ENCODE results near the gene C2CD3.

The C2CD3 gene

DNA sequence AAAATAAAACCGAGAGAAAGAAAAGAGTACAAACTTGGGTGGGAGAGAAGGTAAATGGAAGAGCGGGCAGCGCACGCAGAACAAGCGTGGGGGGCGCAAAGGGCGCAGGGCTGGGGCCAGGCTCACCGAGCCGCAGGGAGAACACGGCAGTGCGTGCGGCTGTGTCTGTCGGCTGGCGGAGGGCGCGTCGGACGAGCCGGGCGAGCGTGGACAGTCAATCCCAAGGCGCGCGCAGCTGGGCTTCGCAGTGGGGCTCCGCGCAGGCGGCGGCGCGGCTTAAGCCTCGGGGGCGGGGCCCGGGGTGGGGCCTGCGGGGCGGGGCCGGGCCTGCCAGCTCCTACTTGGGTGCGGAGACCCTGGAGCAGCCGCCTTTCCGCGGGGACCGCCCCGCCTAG lies 188.2 kb downstream of the C2CD3 start, which contains the start of gene UCP2:
Gene UCP2 (minus strand): TSS at position 249 of the 395 bp plus-strand sequence. CDS start 4,465 bp downstream, outside the sequence.
- peak; percentile 70 to 90 (median 72) for DNase-seq (ENCODE audit: low read depth in 3 of 3)

DNA sequence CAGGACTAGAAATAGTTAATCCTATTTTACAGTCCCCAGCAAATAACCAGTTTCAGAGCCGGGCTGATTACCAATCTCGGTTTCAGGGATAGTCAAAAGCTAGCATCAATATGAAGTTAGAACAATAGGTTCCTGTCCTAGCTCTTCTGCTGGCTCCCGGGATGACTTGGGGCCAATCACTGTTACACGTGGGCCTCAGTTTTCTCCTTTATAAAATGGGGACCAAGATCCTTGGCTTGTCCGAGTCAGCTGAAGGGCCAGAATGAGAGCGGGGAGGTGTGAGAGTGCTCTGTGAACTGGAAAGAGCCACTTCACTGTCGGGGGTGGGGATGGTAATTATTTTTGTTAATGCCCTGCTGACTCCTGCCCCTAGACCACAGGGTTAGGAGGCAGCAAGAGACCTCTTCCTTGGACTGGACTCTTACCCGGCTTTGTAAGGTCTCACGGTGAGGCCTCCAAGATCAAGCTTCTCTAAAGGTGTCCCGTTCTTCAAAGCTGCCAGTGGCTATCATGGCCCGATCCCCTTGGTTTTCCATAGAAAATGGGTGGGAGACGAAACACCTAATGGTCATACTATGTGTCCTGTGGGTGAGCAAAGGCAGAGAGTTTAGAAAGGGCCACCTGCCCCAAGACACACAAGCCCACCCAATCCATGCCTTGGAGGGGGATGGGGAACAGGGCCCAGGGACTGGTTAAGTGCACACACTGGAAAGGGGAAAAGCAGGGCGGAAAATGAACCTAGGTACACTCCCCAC lies 189.6 kb downstream of the C2CD3 start:
- DNase-seq (ENCODE audit: low read depth in 3 of 3): no peak

DNA sequence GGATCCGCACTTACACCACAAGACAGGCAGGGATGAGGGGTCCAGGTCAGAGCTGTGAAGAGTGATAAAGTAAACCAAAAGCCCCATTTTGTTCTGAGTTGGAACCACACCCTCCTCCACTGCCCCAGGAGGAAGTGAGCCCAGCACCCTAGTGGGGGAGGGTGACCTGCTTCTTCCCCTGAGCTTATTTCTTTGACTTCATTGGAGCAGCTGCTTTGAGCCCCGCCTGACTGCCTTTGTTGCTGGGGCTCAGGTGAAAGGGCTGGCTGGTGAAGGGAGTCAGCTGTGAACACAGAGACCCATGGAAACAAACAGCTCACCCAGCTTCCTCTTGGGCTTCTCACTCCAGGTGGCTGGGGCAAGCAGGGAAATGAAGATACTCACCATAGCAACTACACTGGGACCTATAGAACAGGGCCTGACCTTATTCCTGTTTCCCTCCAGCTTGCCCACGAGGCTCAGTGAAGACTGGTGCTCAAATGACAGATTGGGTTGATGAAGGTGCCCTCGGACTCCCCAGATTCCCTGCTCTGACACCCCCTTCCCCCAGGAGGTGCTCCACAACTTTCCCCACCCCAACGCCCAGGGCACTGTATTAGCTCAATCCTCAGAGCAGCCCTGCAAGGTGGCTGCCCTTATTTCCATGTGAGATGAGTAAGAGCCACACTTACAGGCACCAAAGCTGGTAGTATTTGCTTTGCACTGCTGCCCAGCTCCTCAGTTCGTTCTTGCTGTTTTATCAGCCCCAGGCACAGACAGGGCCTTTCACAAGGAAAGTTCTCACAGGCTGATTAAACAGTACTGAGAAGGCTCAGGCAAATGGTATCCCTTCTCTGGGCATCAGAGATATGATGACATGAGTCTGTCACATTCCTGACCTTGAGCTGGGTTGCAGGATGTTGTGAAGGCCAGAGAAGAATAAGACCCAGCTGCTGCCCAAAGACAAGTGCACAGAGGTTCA lies 190.5 kb downstream of the C2CD3 start:
- peak; percentile 41 to 62 (median 49) for DNase-seq (ENCODE audit: low read depth in 3 of 3)

DNA sequence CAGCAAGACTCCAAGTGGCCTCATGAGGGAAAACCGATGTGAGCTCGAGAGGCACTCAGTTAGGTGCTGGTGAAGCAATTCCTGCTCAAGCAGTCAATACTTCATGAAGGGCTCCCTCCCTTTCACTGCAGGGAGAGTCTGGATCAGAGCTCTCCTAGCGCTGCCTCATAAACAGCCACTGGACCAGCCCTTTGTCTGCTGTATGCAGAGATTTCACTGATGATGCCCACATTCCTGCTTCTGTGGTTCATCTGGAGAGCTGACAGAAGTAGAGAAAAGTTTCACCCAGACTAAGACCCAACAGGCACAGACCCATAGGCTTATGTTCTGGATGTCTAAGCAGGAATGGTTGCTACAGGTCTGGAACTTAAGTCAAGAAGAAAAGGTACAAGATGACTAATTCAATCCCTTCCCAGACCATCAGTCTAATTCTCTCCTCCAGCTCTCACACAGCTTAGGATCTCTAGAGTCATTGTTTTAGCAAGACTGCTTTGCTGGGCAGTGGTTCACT lies 192.2 kb downstream of the C2CD3 start:
- DNase-seq (ENCODE audit: low read depth in 3 of 3): no peak

DNA sequence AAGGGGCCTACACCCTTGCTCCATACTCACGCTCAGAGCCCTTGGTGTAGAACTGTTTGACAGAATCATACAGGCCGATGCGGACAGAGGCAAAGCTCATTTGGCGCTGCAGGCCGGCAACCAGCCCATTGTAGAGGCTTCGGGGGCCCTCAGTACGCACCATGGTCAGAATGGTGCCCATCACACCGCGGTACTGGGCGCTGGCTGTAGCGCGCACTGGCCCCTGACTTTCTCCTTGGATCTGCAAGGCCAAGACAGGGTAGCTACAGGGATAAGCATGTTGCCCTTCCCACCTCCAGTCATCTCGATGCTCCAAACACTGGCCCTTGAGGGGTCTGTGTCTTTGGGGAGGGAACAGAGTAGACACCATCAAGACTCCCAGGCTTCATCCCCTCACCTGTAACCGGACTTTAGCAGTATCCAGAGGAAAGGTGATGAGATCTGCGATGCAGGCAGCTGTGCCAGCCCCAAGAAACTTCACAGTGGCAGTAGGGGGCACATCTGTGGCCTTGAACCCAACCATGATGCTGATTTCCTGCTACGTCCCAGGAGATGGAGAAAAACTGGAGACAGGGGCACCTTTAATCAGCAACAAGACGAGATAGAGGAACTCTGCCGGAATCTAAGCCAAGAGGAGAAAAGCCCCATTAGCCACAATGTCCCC lies 192.8 kb downstream of the C2CD3 start:
- DNase-seq (ENCODE audit: low read depth in 3 of 3): no peak

DNA sequence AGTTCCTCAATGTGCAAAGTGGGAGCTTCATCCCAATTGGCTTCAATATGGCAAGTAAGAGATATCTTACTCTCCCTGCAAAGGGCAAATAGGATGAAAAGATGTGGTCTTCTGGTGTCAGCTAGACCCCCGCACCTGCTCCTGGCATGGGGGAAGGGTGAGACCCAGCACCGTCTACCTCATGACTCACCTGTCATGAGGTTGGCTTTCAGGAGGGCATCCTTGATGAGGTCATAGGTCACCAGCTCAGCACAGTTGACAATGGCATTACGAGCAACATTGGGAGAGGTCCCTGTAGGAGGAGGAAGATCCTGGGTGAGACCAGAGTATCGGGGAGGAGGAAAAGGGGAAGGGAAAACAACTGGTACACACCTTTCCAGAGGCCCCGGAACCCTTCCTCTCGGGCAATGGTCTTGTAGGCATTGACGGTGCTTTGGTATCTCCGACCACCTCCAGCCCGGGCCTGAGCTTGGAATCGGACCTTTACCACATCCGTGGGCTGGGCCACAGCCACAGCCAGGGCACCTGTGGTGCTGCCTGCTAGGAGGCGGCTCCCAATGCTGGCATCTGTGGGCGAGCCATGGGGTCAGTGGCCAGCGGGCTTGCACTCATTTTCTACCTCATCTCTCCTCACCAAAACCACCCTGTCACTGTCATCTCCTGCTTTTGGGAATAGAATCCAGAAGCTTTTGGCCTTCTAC lies 194.2 kb downstream of the C2CD3 start:
- no peak for DNase-seq (ENCODE audit: low read depth in 3 of 3)

DNA sequence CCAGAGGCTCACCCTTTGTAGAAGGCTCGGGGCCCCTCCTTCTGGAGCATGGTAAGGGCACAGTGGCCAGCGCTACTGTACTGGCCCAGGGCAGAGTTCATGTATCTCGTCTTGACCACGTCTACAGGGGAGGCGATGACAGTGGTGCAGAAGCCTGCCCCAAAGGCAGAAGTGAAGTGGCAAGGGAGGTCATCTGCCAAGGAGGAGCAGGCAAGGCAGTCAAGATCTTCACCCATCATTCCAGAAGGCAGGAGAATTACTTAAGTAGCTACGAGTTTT lies 195.4 kb downstream of the C2CD3 start:
- no peak for DNase-seq (ENCODE audit: low read depth in 3 of 3)

DNA sequence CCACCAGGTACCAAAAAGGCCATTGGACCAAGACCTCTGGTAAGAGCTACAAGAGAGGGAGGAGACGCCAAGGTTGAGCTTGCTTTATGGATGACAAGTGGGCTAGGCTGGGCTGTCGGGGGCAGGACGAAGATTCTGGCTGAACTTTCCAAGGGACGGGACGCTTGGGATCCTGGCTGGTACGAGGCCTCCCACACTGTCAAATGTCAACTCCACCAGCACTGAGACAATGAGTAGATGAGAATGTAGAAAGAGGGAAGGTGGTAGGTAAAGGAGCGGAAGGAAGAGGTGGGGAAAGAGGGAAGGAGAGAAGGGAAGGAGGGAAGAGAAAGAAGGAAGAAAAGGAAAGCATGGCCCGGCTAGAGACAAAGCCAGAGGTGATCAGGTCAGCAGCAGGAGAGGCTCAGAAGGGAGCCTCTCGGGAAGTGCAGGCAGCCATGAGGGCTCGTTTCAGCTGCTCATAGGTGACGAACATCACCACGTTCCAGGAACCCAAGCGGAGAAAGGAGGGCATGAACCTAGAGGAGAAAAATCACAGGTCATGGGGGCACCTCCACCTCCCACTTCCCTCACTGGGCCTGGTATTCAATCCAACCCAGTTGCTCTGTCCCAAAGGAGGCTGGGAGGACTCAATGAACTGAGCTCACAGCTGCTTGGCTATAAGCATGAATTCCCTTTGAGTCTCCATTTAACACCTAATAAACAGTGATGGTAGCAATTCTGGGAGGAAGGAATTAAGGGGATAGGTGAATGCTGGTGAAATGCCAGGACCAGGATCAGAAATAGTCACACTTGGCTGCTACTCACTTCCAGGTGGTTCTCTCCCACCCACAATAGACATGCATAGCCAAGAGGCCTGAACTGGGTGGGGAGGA lies 196.0 kb downstream of the C2CD3 start:
- DNase-seq (ENCODE audit: low read depth in 3 of 3): no peak

DNA sequence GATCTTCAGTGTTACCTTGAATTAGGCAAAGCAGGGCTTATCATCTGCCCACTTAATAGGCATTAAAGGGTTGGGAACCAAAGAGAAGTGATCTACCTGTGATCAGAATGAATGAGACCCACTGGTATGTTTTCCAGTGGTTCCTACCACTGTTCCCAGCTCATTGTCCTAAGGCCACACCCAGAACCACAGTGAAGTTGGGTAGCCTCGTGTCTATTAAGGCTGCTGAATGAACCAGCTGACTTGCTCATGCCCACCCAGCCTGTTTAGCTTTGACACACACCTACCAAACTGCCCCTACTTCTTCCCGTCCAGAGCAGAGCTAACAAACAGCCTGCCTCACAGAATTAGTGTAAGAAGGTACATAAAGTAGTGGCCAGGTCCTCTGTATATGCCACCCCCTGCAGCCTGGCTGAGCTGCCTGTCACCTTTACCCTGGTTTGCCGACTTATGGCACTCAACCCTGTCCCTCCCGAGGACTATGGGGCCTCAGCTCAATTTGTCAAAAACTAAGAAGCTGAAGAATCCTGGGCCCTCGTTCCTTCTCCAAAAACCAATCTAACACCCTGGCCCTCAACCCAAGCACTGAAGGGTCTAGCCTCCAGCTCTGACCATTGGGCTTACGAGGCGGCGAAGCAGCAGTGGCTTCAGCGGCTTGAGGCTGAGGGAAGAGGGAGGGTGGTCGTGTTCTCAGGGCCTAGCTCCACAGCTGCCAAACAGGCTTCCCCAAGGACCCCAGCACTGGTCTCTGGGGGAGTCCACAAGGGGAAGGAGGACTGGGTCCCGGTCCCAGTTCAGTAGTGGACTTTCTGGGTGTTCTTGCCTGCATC lies 198.0 kb downstream of the C2CD3 start:
- no peak for DNase-seq (ENCODE audit: low read depth in 3 of 3)

DNA sequence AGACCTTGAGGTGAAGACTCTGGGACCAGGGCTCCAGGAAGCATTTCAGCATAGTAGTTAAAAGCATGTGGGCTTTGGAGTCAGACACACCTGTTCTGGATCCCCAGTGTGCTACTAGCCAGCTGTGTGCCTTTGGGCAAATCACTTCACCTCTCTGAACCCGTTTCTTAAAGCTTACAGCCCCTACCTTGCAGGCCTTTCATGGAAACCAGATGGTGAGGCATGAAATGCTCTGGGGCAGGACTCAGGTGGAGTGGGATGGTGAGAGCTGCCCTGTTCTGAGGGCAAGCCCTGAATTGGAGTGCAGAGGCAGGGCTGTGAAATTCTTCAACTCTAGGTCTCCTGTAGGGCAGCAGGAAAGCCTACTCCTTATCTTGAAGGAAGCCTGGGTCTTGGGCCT lies 198.6 kb downstream of the C2CD3 start:
- DNase-seq (ENCODE audit: low read depth in 3 of 3): no peak

DNA sequence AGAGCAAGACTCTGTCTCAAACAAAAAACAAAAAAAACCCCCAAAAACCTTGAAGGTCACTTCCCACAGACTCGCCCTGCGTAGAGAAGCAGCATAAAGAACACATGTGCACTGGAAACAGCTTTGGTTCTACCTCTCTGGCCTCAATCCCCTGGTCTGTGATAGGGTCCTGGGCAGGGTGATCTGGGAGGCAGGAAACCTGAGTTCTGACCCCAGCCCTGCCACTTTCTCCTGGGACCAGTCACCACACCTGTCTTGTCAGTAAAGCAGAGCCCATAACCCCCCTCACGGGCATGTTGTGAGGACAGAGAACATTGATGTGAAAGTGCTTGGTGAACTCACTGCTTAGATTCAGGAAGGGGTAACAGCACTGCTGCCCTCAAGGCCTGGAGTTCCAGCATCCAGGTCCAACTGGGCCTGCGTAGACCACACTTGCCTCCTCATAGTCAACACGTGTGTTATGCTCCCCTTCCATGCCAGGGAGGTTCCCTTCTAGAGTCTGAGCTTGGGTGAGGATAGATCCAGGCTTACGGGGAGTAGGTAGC lies 199.6 kb downstream of the C2CD3 start:
- no peak for DNase-seq (ENCODE audit: low read depth in 3 of 3)

DNA sequence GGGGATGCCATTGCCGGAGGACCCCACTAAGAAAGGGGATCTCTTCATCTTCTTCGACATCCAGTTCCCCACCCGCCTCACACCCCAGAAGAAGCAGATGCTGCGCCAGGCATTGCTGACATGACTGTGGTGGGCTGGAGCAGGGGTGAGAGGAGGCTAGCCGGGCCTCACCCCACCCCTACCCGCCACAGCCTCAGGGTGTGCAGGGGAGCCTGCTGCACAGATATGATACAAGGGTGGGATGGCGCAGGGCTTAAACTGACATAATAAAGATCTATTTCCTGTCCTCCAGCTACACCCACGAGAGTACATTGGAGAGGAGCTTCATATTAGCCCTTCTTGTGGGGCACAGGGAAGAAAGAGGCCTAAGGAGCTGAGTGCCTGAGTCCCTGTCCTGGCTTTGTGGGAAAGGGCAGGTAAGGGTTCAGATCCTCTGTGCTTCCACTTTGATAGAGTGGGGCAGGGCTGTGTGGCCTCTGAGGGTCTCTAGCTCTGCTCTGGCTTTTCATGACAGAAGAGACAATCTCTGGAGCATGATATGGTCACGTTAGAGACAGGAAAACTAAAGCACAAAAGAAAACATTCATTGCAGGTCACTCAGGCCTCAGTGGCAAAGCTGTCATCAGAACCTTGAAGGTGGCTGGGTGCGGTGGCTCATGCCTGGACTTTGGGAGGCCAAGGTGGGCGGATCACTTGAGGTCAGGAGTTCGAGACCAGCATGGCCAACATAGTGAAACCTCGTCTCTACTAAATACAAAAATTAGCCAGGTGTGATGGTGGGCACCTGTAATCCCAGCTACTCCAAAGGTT lies 200.6 kb downstream of the C2CD3 start:
- no peak for DNase-seq (ENCODE audit: low read depth in 3 of 3)

DNA sequence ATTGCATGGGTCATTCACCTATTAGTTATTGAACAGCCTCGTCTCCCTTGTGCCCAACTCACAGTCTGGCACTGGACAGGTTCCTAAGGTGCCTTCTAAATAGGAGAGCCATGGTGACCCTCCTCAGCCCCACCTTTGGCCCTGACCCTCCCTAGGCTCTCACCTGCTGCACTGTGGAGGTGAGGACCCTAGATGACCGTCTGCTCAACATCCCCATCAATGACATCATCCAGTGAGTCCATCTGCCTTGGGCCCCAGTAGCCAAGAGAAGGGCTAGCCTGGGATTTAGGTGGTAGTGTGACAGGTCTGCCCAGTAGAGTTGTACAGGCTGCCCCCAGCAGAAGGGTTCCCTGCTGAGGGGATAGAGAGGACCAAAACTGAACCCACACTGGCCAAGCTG lies 201.7 kb downstream of the C2CD3 start:
- no peak for DNase-seq (ENCODE audit: low read depth in 3 of 3)

DNA sequence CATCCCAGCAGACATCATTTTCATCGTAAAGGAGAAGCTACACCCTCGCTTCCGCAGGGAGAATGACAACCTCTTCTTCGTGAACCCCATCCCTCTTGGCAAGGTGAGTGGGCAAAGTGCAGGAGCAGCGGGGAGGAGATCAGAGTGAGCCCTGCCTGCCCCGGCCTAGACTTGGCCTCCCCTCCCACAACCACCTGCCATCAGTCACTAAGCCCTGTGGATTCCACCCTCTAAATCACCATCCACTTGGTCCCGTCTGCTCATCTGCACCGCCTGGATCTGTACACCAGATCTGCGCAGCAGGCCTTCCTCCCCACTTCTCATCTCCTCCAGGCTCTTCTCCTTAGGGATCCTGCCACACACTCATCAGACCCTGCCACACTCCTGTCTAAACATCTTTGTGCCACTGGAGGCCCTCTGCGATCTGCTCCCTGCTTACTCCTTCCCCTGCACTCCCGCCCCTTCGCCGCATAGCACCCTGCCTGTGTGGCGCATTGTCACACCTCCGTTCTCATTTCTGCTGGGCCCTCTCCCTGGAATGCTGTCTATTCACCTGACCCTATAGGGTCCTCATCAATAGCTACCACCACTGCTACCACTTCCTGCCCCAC lies 202.3 kb downstream of the C2CD3 start:
- DNase-seq (ENCODE audit: low read depth in 3 of 3): no peak

DNA sequence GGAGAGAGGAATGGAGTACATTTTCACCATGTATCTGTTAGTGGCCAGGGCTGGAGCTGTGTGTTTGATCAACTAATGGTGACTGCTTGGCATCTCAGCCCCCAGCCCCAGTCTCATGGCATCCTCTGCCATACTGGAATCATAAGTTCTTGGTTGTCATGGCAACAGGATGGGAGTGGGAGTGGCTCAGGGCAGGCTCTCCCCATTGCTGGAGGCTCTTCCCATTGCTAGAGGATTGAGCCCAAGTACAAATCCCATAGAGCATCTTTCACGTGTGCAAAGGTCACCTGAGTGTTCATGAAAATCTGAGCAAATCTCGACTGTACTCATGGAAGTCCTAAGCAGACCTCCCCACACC lies 205.1 kb downstream of the C2CD3 start:
- no peak for DNase-seq (ENCODE audit: low read depth in 3 of 3)

DNA sequence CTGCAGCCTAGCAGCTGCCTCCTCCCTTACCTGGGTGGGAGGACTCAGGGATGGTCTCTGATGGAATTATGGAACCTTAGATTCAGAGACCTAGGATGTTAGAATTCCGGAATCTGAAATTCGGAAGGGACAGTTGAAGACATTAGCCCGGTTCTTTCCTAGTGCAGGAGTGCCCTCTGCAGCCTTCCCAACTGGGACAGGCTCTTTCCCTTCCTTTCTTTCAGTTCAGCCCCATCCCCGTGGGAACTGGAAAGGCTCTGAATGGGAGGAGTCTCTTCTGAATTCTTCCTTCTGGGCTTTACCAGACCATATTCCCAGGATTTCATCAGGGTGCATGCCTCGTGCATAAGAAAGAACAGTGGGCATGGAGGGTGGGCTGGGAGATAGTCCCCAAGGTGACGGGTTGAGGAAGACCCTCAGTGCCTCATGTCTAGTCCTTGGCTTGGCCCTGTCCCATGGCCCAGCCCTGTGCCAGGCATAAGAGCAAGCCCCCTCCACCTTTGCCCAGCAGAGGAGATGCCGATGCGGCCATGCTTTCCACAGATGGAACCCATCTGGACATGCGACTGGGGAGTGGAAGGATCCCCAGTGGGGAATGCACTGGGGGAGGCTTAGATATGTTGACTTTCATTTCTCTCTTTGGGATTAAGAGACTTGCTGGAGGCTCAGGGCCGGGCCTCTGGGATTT lies 205.6 kb downstream of the C2CD3 start:
- DNase-seq (ENCODE audit: low read depth in 3 of 3): no peak

DNA sequence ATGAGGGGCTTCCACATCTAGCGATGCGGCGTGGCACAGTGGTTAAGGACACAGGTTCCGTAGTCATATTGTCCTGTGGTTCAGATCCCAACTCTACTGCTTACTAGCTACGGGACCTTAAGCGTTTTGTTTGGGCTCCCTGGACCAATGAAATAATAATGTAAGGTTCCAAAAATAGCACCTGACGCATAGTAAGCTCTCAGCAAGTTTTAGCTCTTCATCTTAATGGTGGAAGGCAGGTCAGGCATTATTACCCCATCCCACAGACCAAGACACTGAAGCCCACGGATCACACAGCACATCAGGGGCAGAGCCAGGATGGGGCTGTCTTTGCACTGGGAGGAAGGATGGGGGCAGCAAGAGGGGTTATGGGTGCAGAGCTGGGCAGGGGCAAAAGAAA lies 206.9 kb downstream of the C2CD3 start:
- DNase-seq (ENCODE audit: low read depth in 3 of 3): no peak

All from stimulated activated CD4-positive, alpha-beta T cell treated with anti-CD3 and anti-CD28 coated beads, TNF-alpha, amount 100 ng/mL, for 24 hours (primary cell).